HG02610 (cell line): ENCODE data around the gene MORN1.

Experiments
- ATAC-seq: cut with Tn5 transposase; IDR thresholded peaks from one replicate; pipeline ENCODE4 v1.9.1; 2021; ENCODE audit warnings: mild to moderate bottlenecking, moderate library complexity; ENCODE audit not compliant: unreplicated experiment

The MORN1 gene

DNA sequence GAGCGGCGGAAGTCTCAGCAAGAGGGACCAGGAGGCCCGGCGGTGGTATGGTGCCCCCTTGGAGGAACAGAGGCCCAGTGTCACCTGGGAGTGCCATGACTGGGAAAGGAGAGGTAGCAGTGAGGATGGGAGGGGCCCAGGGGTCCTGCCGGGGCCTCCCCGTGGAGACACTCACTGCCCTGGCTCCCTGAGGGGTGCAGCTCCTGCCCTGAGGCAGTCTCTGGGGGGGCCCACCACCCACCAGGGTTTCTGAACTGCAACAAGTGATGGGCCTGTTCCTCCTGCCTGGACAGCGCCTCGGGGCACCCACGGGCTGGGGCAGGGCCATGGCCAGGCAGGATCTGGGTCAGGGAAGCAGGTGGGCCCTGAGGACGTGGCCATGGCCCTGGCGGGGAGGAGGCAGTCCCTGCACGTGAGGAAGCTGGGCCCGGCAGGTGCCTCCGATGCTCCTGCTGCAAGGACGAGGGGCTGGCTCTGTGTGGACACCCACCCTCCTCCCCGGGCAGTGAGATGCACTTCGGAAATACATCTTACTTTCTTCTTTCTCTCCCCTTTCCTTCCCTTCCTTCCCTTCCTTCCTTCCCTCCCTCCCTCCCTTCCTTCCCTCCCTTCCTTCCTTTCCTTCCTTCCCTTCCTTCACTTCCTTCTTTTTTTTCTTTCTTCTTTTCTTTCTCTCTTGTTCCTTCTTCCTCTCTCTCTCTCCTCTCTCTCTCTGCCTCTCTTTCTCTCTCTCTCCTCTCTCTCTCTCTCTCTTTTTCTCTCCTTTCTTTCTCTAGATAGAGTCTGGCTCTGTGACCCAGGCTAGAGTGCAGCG lies 66.6 kb downstream of the MORN1 start:
- no peak for ATAC-seq

DNA sequence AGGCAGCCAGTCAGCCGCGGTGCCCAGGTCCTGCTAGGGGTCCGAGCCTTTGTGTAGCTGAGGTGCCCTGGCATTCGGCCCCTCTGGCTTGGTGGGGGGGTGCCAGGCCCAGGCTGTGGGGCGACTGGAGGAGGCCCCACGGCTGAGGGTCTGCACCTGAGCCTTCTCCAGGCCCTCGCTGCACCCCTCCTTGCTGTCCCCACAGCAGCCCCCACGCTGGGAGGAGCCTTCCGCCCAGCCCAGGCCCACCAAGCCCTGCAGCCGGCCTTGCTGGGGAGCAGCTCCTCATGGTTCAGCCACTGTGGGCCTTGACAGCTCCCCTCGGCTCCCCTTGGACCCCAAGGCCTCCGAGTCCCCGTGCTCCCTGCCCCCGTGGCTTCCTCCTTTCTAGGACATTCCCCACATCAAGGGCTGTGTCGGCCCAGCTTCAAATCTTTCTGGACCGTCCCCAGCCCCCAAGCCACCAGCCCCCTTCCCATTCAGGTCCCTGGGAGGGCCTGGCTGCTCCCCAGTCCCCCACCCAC lies 67.8 kb downstream of the MORN1 start:
- no peak for ATAC-seq

DNA sequence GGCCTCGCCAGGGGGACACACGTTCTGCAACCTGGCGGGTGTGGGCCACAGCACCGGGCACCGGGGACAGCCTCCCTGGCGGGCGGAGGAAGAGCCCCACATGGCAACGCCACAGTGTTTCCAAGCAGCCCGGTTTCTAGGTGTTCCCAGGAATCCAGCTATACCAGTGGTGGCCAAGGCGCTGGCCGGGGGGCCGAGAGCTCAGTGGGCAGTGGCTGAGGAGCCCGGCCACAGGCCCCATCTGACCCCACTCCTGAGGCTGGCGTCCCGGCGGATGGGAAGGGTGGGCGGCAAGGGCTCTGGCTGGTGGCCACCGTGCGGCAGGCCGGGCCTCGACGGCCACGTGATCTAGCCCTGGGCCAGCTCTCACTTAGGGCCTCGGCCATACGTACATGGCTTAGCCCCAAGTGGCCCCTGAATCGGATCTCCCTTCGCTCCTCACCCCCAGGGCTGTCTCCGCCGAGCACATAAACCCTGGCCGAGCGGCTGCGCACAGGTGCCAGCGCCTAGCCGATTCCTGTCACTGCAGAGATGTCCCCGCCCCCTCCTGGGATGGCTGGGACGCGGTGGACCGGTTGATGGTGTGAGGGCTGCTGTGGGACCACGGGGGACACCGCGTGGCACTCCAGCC lies 68.7 kb downstream of the MORN1 start:
- no peak for ATAC-seq

DNA sequence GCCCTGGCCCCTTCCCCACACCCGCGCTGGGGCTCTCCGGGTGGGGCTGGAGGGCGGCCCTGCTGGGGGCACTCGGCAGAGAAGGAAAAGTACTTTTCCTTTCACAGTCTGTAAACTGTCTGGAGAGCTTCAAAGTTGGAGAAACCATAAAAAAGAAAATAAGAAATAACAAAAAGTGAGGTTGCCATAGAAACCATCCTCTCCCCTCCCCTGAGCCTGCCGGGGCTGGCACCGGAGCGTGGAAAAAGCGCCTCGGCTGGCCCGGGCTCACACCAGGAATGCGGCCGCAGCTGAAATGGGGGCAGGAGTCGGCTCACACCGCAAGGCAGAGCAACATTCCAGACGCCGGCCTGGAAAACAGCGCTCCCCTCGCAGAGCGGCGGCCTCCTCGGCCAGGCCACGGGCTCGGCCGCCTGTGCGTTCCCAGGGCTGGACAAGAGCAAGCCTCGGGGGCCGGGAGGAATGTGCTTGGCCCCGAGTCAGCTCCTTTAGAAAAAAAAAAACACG lies 69.2 kb downstream of the MORN1 start:
- ATAC-seq, result no peak

DNA sequence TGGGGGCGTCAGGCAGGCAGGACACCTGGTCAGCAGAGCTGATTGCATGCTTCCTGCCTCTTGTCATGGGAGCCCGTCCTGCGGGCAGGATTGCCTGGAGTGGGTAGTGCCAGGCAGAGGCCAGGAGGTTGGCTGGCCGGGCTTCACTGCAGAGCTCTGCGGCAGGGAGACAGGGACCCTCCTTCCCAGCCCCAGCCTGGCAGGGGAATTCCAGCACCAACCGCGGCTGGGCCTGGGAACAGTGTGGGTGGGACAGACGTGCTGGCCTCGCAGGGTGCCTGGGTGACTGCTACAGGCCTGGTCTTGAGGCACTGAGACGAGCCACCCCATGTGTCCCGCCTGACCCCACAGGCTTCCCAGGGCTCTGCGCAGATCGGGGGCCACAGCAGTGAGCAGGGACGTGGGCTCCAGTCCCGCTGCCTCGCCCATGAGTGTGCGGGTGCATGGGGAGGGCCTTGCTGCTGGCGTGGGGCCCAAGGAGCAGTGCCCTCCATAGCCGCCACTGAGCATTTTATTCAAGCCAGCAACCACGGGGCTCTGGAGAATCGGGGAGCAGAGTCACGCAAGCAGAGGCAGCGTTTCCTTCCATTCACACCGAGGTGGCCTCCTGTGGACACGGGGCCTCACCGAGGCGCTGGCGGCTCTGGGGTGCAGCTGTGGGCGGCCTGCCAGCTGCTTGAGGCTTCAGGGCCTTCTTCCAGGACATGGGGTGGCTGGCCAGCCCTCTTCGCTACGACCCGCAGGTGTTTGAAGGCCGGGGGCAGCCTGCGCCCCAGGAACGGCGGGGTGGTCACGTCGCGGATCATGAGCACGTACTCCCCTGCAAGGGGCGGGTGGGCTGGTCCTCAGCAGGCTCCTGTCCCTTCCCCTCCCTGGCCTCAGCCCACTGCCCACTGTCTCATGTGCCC lies 70.3 kb downstream of the MORN1 start:
- no peak for ATAC-seq

DNA sequence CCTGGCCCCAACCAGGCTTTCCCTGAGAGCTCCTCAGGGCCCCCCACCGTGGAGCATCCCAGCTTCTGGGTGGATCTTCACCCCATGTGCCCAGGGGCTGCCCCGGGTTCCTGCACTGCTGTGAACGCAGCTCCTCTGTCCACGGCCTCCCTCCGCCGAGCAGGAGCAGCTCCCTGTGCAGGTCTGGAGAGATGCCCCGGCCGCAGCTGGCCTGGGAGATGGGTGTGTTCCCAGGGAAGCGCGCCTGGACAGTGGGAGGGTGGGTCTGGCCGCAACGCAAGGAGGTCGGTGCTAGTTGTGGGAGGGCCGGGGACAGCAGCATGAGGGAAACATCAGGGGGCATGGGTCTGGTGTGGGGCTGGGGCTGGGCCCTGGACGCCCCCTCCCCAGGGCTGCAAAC lies 71.3 kb downstream of the MORN1 start:
- ATAC-seq, result no peak

DNA sequence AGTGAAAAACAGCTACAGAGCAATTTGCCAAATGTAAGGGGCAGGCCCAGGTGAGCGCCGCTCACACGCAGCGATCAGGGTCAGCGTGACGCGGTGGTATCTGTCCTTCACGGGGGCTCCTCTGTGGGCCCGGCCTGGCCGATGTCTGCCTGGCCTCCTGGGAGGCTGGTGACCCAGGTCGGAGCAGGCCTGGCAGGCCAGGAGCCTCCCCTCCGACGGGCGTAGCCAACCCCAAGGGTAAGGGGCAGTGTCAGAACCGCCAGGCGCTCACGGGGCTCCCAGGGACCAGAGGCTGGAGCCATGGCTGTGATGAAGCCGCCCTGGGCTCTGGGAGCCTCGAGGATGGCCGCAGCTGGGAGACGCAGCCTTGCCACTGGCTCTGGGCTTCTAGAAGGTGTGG lies 72.1 kb downstream of the MORN1 start:
- no peak for ATAC-seq

DNA sequence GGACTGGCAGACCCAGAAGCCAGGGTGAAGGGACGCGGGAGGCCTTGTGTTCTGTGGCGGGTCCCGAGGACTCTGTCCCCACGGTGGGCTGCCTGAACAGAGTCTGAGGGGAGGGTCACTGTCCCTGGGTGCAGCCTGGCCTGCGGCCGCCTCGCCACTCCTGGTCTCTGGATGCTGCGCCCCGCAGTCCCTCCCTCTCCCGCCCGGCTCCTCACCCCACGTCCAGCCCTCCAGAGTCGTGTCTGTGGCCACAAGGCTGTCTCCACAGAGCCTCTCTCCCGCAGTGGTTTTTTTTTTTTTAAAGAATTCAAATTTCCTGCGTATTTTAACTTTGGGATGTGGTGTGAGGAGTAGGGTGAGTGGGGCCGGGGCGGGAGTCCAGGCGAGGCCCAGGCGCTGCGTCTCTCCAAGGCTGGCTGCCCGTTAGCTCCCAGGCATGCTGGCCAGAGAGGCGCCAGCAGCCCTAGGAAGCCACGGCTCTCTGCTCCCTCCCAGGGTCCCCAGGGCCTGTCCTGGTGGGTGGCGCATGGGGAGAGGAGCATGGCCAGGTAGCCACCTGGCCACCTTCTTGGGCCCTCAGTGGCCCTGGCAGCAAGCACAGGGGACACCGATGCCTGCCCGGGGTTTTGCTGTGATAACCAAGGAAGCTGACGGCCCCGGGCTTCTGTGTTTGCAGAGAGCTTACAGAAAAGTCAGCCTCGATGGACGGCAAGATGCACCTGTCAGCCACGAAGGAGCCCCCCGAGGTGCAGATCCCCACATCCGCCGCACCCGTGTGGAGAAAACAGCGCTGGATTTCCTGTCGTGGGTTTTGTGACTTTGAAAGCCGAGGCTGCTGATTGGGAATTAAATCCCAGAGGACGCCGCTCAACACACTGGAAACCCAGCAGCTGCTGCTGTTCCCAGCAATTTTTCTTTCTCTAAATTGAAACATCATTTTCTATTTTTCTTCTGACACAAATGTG lies 72.8 kb downstream of the MORN1 start:
- no peak for ATAC-seq

DNA sequence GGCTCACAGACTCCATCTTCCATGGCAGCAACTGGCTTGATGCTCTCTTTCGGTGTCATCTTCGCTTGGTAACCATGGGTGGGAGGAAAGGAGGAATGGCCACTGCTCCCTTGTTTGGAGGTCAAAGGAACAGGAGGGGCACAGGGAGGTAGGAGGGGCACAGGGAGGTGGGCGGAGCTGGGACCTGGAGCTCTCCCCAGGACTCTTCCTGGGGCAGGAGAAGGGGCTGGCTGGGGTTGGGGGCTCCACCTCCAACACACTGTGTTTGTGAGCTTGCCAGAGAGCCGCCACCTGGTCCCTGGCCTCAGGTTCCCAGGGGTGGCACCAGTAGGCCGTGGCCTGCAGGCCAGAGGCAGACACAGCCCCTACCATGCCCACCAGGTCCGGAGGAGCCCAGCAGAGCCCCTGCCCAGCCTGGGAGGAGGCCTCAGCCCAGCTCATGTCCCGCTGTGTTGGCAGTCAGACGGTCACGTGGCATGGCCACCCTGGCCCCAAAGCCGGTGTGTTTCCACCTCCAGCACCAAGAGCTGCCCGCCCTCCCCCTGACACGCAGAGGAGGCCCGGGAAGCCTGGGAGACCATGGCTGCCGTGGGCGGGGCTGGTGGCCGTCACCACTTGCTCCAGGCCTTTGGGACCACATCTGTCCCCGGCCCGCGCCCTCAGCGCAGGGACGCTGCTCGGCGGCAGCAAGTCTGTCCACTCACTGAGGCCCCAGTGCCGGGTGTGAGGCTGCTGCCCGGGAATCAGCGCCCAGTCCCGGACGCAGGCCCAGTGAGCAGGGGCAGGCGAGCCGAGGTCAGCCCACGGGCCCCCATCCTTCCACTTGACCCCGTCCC lies 73.9 kb downstream of the MORN1 start:
- no peak for ATAC-seq

DNA sequence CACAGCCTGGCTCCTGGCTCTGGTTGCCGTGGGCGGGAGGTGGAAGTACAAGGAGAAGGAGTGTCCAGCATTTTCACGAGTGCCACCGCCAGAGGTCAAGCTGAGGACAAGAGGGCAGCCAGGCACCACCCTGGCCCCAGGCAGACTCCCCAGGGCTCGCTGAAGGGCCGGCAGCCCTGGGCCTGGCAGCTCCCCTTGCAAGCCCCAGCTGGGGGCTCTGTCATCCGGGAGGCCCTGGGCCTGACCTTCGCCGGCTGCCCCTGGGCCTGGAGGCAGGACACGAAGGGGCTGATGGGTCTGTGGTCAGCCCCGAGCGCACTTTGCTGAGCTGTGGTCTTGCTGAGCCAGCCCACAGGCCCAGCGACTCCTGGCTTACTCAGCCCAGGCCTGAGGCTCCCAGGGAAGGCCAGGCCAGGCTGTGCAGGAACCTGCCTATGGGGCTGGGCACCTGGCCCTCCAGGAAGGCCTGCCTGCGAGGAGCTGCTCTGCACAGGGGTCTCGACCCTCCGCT lies 74.8 kb downstream of the MORN1 start:
- ATAC-seq, result no peak

DNA sequence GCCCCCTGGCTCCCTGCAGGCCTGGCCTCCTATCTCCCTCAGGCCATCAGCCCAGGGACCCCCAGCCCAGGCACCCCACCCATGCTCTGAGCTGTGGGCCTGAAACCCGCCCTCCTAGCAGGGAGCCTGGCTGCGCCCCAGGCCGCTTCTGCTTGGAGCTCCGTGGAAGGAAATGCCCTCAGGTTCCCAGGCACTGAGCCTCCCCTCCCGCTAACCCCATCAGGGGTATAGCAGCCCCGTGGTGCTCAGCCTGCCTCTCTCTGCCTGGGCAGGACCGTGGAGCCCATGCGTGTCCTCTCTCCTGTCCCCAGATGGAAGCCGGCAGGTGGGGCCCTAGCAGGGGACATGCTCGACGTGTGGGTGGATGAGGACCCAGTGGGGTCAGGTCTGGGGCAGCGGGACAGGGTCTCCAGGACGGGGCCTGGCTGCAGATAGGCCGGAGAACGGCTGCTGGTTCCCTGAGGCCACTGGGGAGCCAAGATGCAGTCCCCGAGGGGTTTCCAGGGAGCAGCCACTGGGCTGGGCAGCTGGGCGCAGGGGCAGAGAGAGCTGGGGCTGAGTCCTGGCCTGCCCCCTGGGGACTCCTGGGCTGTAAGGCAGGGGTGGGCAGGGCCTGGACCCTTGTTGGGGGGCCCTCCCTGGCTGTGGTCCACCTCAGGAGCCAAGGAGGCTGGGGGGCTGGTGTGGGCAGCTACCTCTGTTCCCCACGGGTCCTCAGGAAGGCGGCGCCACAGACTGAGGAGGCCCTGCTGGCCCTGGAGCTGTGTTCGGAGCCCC lies 75.5 kb downstream of the MORN1 start:
- no peak for ATAC-seq

DNA sequence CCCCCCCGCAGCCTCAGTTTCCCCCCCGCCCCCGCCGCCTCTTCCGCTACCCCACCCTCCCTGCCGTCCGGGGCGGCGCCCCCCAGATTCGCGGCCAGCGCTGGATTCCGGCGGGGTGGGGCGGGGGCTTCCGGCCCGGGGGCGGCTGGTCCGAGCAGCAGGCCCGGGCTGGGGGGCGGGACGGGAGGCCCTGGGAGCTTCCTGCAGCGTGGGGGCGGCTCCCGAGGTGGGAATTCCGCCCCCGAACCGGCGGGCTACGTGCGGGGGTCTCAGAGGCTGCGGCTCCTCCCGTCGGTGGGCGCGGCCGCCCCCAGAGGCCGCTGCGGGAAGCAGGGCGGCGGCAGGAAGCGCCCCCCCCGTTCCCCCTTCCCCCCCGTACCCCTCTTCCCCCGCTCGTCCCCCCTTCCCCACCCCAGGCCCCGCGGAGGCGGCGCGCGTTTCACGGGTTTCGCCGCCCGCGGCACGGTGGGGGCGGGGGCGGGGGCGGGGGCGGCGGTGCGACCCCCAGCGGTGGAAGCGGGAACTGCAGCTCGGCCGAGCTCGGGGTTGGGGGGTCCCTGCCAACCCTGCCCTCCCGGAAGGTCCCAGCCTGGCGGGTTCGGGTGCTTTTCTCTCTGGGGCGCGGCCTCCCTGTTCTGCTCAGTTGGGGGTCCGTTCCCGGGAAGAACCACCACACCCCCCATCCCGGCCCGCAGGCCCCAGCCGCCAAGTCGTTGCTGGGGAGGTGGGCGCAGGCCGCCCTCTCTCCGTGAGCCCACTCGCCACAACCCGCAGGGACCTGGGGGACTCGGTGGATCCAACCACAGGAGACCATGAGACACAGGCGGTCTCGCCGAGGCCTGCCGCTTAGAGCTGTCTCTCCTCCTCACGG lies 76.3 kb downstream of the MORN1 start:
- no peak for ATAC-seq

DNA sequence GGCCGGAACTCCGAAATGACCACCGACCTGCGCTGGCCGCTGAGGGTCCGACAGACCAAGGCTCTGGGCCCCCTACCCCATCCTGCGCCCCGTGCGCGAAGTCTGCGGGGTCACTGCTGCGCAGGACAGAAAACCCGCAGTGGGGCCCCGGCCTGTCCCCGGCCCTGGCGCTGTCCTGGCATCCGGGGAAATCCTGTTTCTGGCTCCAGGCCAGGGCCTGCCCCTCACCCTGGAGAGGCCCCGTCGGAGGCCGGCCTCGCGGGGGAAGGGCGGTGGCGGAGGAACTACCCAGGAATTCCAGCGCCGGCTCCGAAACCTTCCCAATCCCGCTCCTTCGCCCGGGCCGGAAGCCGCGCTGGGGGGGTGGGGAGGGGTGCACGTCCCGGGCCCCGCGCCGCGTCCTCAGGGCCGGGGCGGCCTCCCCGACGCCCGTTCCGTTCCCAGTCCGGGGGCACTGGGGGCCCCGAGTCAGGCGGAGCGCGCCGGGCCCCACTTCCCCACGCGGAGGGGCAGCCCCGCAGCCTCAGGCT lies 77.0 kb downstream of the MORN1 start:
- ATAC-seq, result no peak

DNA sequence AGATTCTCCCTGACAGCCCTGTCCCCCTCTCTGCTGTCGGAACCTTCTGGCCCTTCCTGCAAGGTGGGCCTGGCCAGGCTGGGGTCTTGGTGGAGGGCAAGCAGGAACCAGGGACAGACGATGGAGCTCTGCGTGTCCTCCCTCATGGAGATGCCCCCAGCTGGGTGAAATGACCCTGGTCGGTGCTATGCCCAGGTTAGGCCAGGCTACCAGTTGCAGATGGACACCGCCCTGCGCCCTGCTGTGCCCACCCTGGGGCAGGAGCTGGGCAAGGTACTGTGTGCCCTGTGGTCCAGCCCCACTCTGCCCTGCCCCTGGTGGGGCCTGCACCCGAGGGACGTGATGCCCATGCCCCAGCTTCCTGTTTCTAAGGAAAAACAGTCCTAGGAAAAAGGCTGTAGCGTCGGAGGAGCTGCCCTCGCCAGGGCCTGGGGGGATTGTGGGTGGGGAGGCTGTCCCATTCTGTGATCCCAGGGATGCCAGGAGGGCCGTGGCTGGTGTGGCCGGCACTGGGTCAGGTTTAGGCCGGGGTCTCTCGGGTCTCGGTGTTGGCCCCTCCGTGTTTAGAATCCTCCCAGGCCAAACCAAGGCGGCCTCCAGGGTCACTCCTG lies 77.6 kb downstream of the MORN1 start:
- no peak for ATAC-seq

DNA sequence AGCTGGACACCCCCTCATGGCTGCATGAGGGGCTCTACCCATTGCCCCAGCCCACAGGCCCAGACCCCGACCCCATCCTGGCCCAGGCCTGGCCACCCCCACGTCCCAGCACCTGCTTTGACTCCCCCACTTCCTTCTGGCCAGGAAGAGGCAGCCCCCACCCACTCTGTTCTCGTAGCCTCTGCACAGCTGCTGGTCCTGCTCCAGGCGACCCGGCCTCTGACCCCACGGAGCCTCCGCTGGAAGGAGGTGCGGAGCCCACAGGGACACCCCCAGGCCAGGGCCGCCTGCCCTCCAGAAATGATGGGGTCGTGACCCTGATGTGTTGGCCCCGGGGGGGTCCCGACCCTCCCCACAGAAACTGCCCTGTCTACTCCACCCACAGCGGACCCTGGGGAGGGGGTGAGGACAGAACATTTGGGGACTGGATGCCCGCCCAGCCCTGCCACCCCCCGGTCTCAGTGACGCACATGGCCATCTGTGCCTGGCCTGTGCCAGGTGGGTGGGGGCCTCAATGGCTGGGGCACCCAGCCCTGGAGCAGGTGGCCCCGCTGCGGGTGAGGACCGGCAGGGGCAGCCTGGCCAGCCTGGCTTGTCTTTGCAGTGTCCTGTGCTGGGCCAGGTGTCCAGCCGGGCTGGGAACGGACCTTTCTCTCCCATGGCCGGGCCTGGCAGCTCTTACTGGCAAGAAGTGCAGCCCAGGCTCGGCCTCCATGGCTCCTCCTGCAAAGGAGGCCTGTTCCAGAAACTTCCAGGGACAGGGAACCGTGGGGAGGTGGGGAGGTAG lies 78.6 kb downstream of the MORN1 start:
- ATAC-seq, result no peak

DNA sequence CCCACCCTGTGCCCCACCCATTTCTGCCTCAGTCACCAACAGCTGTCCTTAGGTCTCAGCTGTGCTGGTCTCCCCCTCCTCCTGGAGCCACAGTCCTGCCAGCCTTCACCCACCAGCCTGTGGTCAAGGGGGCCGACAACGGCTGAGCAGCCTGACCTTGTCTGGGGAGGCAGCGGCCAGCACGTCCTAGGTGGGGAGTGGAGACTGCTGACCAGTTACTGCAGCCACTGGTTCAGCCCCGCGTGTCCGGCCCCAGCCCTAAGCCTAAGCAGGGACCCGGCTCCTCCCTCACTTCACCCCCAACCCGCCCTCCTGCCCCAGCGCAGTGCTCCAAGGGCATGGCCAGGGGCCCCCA lies 79.2 kb downstream of the MORN1 start:
- ATAC-seq, result no peak
